ENCODE results near the gene ZMYND8.

Gene ZMYND8

DNA sequence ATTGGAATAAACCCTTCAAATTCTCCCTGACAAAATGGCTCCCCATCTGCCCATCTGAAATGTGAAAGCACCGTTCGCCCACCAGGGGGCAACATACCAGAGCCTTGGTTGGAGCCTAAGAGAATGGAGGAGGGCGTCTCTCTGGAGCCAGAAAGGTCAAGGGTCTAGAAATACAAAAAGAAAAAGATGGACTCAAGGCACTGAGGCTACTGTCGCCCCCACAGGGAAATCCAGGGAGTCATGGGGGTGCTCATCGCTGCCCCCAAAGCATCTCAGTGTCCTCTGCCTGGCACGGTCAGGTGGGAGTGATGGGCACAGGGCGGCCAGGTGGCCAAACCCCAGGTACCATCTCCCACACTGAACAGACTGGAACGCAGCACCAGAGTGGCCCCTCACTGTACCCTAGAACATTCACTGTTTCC, 136.3 kb downstream of the ZMYND8 start:
- peaks cover 37 to 82% of the 10 kb centered on the region in 2 donors for H3K36me3 ChIP-seq (ENCODE audit: control insufficient read depth in 1 of 2, insufficient read depth in 2 of 2, low read length in 2 of 2)
- no peaks in the 10 kb centered on the region for H3K9me3 ChIP-seq (ENCODE audit: control insufficient read depth in 1 of 2, low read length in 2 of 2)
- H3K27me3 ChIP-seq (ENCODE audit: control insufficient read depth in 1 of 2, insufficient read depth in 2 of 2, low read length in 2 of 2): no peaks in the 10 kb centered on the region
- no peak overlapping the region for H3K4me3 ChIP-seq (ENCODE audit: low read depth in 1 of 2, low read length in 2 of 2)
- H3K9ac ChIP-seq (ENCODE audit: low read depth in 1 of 2, low read length in 2 of 2): no peak overlapping the region
- no peak overlapping the region for H3K27ac ChIP-seq (ENCODE audit: low read depth, low read length)
- H3K4me1 ChIP-seq (ENCODE audit: control insufficient read depth in 1 of 2, insufficient read depth in 2 of 2, low read length in 2 of 2): no peaks in the 10 kb centered on the region

DNA sequence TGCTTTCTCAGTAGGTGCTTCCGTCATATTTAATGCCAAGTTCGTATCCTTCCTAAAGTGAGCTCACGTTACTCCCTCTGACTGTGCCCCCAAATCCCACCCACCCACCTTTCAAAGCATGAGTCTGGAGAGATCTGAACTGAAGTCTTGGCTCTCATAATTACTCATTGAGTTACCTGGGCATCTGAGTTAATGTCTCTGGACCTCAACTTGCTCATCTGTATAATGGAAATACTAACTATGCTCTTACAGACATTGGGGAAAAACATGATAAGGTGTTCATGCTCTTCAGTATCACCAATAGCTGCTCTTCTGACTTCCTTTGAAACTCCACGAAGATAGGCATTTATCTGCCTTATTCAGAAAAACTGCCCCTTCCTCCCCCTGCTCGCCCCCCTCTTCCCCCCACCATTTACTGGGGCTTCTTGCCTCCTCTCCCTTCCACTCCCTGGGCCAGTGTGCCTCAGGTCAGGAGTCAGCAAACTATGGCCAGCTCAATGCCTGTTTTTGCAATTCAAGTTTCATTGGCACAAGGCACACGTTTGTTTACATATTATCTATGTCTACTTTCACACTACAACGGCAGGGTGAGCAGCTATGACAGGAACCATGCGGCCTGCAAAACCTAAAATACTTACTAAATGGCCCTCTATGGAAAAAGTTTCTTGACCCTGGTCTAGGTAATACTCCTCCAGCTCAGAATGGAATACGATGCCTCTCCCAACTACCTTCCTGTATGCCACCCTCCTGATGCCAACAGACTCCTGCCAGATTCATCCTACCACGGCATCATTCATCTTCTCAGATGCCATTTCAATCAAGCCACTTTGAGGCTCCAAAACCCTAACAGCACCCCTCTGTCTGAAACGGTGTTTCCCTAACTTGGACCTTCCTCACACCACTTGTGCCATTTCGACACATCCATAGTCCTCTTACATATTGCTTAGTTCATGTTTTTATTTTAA, 138.7 kb downstream of the ZMYND8 start:
- Histone ChIP-seq H3K27me3 (ENCODE audit: control insufficient read depth in 1 of 2, insufficient read depth in 2 of 2, low read length in 2 of 2) (no peaks in the 10 kb centered on the region), H3K9me3 (ENCODE audit: control insufficient read depth in 1 of 2, low read length in 2 of 2) (no peaks in the 10 kb centered on the region), H3K4me1 (ENCODE audit: control insufficient read depth in 1 of 2, insufficient read depth in 2 of 2, low read length in 2 of 2) (no peaks in the 10 kb centered on the region), H3K9ac (ENCODE audit: low read depth in 1 of 2, low read length in 2 of 2) (no peak overlapping the region), H3K27ac (ENCODE audit: low read depth, low read length) (no peak overlapping the region), H3K36me3 (ENCODE audit: control insufficient read depth in 1 of 2, insufficient read depth in 2 of 2, low read length in 2 of 2) (peaks cover 29 to 84% of the 10 kb centered on the region in 2 donors), H3K4me3 (ENCODE audit: low read depth in 1 of 2, low read length in 2 of 2) (no peak overlapping the region)

- Histone ChIP-seq H3K9me3 (ENCODE audit: control insufficient read depth in 1 of 2, low read length in 2 of 2) (no peaks in the 10 kb centered on the region), H3K27ac (ENCODE audit: low read depth, low read length) (no peak overlapping the region), H3K4me3 (ENCODE audit: low read depth in 1 of 2, low read length in 2 of 2) (no peak overlapping the region), H3K9ac (ENCODE audit: low read depth in 1 of 2, low read length in 2 of 2) (no peak overlapping the region), H3K4me1 (ENCODE audit: control insufficient read depth in 1 of 2, insufficient read depth in 2 of 2, low read length in 2 of 2) (no peaks in the 10 kb centered on the region), H3K36me3 (ENCODE audit: control insufficient read depth in 1 of 2, insufficient read depth in 2 of 2, low read length in 2 of 2) (peaks cover 32 to 85% of the 10 kb centered on the region in 2 donors), H3K27me3 (ENCODE audit: control insufficient read depth in 1 of 2, insufficient read depth in 2 of 2, low read length in 2 of 2) (no peaks in the 10 kb centered on the region)
Measured at GRCh38 chr20:47216819-47217410, 139.6 kb downstream of the ZMYND8 start.

GRCh38 chr20:47215653-47216397, 140.7 kb downstream of the ZMYND8 start:
- H3K36me3 ChIP-seq (ENCODE audit: control insufficient read depth in 1 of 2, insufficient read depth in 2 of 2, low read length in 2 of 2): peaks cover 39 to 86% of the 10 kb centered on the region in 2 donors
- H3K4me1 ChIP-seq (ENCODE audit: control insufficient read depth in 1 of 2, insufficient read depth in 2 of 2, low read length in 2 of 2): no peaks in the 10 kb centered on the region
- no peaks in the 10 kb centered on the region for H3K27me3 ChIP-seq (ENCODE audit: control insufficient read depth in 1 of 2, insufficient read depth in 2 of 2, low read length in 2 of 2)
- H3K4me3 ChIP-seq (ENCODE audit: low read depth in 1 of 2, low read length in 2 of 2): no peak overlapping the region
- no peaks in the 10 kb centered on the region for H3K9me3 ChIP-seq (ENCODE audit: control insufficient read depth in 1 of 2, low read length in 2 of 2)
- H3K27ac ChIP-seq (ENCODE audit: low read depth, low read length): no peak overlapping the region
- no peak overlapping the region for H3K9ac ChIP-seq (ENCODE audit: low read depth in 1 of 2, low read length in 2 of 2)

GRCh38 chr20:47213966-47214365, 142.5 kb downstream of the ZMYND8 start:
- Histone ChIP-seq H3K27ac (ENCODE audit: low read depth, low read length) (no peak overlapping the region), H3K36me3 (ENCODE audit: control insufficient read depth in 1 of 2, insufficient read depth in 2 of 2, low read length in 2 of 2) (peaks cover 52 to 87% of the 10 kb centered on the region in 2 donors), H3K9ac (ENCODE audit: low read depth in 1 of 2, low read length in 2 of 2) (no peak overlapping the region), H3K4me3 (ENCODE audit: low read depth in 1 of 2, low read length in 2 of 2) (no peak overlapping the region), H3K27me3 (ENCODE audit: control insufficient read depth in 1 of 2, insufficient read depth in 2 of 2, low read length in 2 of 2) (no peaks in the 10 kb centered on the region), H3K9me3 (ENCODE audit: control insufficient read depth in 1 of 2, low read length in 2 of 2) (no peaks in the 10 kb centered on the region), H3K4me1 (ENCODE audit: control insufficient read depth in 1 of 2, insufficient read depth in 2 of 2, low read length in 2 of 2) (no peaks in the 10 kb centered on the region)

DNA sequence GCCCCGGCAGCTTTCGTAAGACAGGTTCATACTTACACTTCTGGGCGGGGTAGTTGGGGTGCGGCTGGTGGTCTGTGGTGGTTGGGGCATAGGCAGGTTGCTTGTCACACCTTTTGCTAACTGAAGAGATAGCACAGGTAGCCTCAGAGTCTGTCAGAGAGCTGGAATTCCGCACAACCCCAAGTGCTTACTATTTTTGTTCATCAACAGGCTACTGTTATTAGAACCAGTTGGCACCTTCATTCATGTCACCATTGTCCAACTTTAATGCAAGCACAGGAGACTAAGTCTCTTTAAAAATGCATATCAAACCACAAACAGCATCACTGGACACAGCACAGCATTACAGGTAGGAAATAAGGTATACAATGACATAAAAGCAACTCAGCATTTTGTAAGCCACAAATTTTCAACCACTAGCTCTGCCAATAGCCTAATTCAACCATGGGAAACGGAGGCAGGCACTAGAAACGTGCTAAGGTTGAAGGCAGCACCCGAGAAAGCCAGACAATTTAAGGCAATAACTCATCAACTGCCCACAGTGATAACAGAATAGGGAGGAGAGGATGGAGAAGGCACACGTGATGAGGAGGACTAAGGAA, 143.8 kb downstream of the ZMYND8 start:
- H3K9ac ChIP-seq (ENCODE audit: low read depth in 1 of 2, low read length in 2 of 2): no peak overlapping the region
- peaks cover 52 to 84% of the 10 kb centered on the region in 2 donors for H3K36me3 ChIP-seq (ENCODE audit: control insufficient read depth in 1 of 2, insufficient read depth in 2 of 2, low read length in 2 of 2)
- no peaks in the 10 kb centered on the region for H3K27me3 ChIP-seq (ENCODE audit: control insufficient read depth in 1 of 2, insufficient read depth in 2 of 2, low read length in 2 of 2)
- H3K4me1 ChIP-seq (ENCODE audit: control insufficient read depth in 1 of 2, insufficient read depth in 2 of 2, low read length in 2 of 2): no peaks in the 10 kb centered on the region
- no peak overlapping the region for H3K27ac ChIP-seq (ENCODE audit: low read depth, low read length)
- H3K9me3 ChIP-seq (ENCODE audit: control insufficient read depth in 1 of 2, low read length in 2 of 2): no peaks in the 10 kb centered on the region
- no peak overlapping the region for H3K4me3 ChIP-seq (ENCODE audit: low read depth in 1 of 2, low read length in 2 of 2)

GRCh38 chr20:47211036-47211435, 145.5 kb downstream of the ZMYND8 start:
- H3K4me1 ChIP-seq (ENCODE audit: control insufficient read depth in 1 of 2, insufficient read depth in 2 of 2, low read length in 2 of 2): no peaks in the 10 kb centered on the region
- H3K27me3 ChIP-seq (ENCODE audit: control insufficient read depth in 1 of 2, insufficient read depth in 2 of 2, low read length in 2 of 2): no peaks in the 10 kb centered on the region
- no peak overlapping the region for H3K27ac ChIP-seq (ENCODE audit: low read depth, low read length)
- no peak overlapping the region for H3K4me3 ChIP-seq (ENCODE audit: low read depth in 1 of 2, low read length in 2 of 2)
- no peak overlapping the region for H3K9ac ChIP-seq (ENCODE audit: low read depth in 1 of 2, low read length in 2 of 2)
- H3K36me3 ChIP-seq (ENCODE audit: control insufficient read depth in 1 of 2, insufficient read depth in 2 of 2, low read length in 2 of 2): peaks cover 48 to 71% of the 10 kb centered on the region in 2 donors
- no peaks in the 10 kb centered on the region for H3K9me3 ChIP-seq (ENCODE audit: control insufficient read depth in 1 of 2, low read length in 2 of 2)

GRCh38 chr20:47210470-47210869, 146.0 kb downstream of the ZMYND8 start:
- no peak overlapping the region for H3K9ac ChIP-seq (ENCODE audit: low read depth in 1 of 2, low read length in 2 of 2)
- no peak overlapping the region for H3K27ac ChIP-seq (ENCODE audit: low read depth, low read length)
- no peaks in the 10 kb centered on the region for H3K4me1 ChIP-seq (ENCODE audit: control insufficient read depth in 1 of 2, insufficient read depth in 2 of 2, low read length in 2 of 2)
- no peaks in the 10 kb centered on the region for H3K9me3 ChIP-seq (ENCODE audit: control insufficient read depth in 1 of 2, low read length in 2 of 2)
- no peak overlapping the region for H3K4me3 ChIP-seq (ENCODE audit: low read depth in 1 of 2, low read length in 2 of 2)
- H3K27me3 ChIP-seq (ENCODE audit: control insufficient read depth in 1 of 2, insufficient read depth in 2 of 2, low read length in 2 of 2): no peaks in the 10 kb centered on the region
- H3K36me3 ChIP-seq (ENCODE audit: control insufficient read depth in 1 of 2, insufficient read depth in 2 of 2, low read length in 2 of 2): peaks cover 43 to 66% of the 10 kb centered on the region in 2 donors

- H3K9ac ChIP-seq (ENCODE audit: low read depth in 1 of 2, low read length in 2 of 2): no peak overlapping the region
- no peaks in the 10 kb centered on the region for H3K9me3 ChIP-seq (ENCODE audit: control insufficient read depth in 1 of 2, low read length in 2 of 2)
- no peaks in the 10 kb centered on the region for H3K4me1 ChIP-seq (ENCODE audit: control insufficient read depth in 1 of 2, insufficient read depth in 2 of 2, low read length in 2 of 2)
- no peak overlapping the region for H3K4me3 ChIP-seq (ENCODE audit: low read depth in 1 of 2, low read length in 2 of 2)
- peaks cover 43 to 64% of the 10 kb centered on the region in 2 donors for H3K36me3 ChIP-seq (ENCODE audit: control insufficient read depth in 1 of 2, insufficient read depth in 2 of 2, low read length in 2 of 2)
- H3K27me3 ChIP-seq (ENCODE audit: control insufficient read depth in 1 of 2, insufficient read depth in 2 of 2, low read length in 2 of 2): no peaks in the 10 kb centered on the region
- no peak overlapping the region for H3K27ac ChIP-seq (ENCODE audit: low read depth, low read length)
Measured at GRCh38 chr20:47209982-47210381, 146.5 kb downstream of the ZMYND8 start.
